Astrocyte (in vitro differentiated cells and primary cell): ENCODE measurements around the gene METRN. TPM values are rescaled to one million over a fixed set of nuclear protein-coding genes. Genes with fewer than 3 reads are reported as not detected.
A peak's percentile ranks its signal among the peaks of the same experiment; 100 is the strongest.

Experiments
- DNase-seq: peaks from one replicate; pipeline ENCODE4 v3.0.0-alpha.2; 2010; ENCODE audit warnings: low read depth
- FAIRE-seq: peaks from 2 replicates; lab custom pipeline; 2011; peaks lifted over from hg19 to GRCh38; lab: Jason Lieb, UNC
- H2AFZ ChIP-seq: 2 replicates; pipeline ENCODE4 v1.6.0; 2012; ENCODE audit warnings: low read depth, low read length, inconsistent platforms
- H3K27ac ChIP-seq: 2 replicates; pipeline ENCODE4 v1.5.1; 2011; ENCODE audit warnings: low read depth, low read length, inconsistent platforms
- H3K27me3 ChIP-seq: 2 replicates; pipeline ENCODE4 v1.6.0; 2011; ENCODE audit warnings: low read length, inconsistent platforms; ENCODE audit not compliant: insufficient read depth
- H3K36me3 ChIP-seq: 2 replicates; pipeline ENCODE4 v1.5.1; 2011; ENCODE audit warnings: low read length, inconsistent platforms; ENCODE audit not compliant: insufficient read depth
- H3K4me1 ChIP-seq: 2 replicates; pipeline ENCODE4 v1.5.1; 2011; ENCODE audit warnings: low read length, inconsistent platforms; ENCODE audit not compliant: insufficient read depth
- H3K4me2 ChIP-seq: 2 replicates; pipeline ENCODE4 v1.6.0; 2012; ENCODE audit warnings: low read length, inconsistent platforms
- H3K4me3 ChIP-seq: 2 replicates; pipeline ENCODE4 v1.5.1; 2011; ENCODE audit warnings: low read depth, mild to moderate bottlenecking, low read length, inconsistent platforms; ENCODE audit not compliant: insufficient read depth
- H3K79me2 ChIP-seq: 2 replicates; pipeline ENCODE4 v1.6.0; 2012; ENCODE audit warnings: mild to moderate bottlenecking, low read length, inconsistent platforms; ENCODE audit not compliant: insufficient read depth
- H3K9ac ChIP-seq: 2 replicates; pipeline ENCODE4 v1.6.0; 2012; ENCODE audit warnings: mild to moderate bottlenecking, low read length, inconsistent platforms
- H3K9me3 ChIP-seq: 2 replicates; pipeline ENCODE4 v1.5.1; 2012; ENCODE audit warnings: low read depth, mild to moderate bottlenecking, low read length, inconsistent platforms; ENCODE audit not compliant: insufficient read depth
- H4K20me1 ChIP-seq: 2 replicates; pipeline ENCODE4 v1.6.0; 2012; ENCODE audit warnings: low read length, inconsistent platforms; ENCODE audit not compliant: insufficient read depth
- H3K27ac Mint-ChIP-seq: one replicate; pipeline ENCODE4 v1.8.0; 2021; ENCODE audit warnings: mild to moderate bottlenecking, mixed read lengths; ENCODE audit not compliant: unreplicated experiment
- H3K27me3 Mint-ChIP-seq: one replicate; pipeline ENCODE4 v1.8.0; 2021; ENCODE audit warnings: low read depth, mixed read lengths; ENCODE audit not compliant: unreplicated experiment
- H3K36me3 Mint-ChIP-seq: one replicate; pipeline ENCODE4 v1.8.0; 2021; ENCODE audit warnings: low read depth, mixed read lengths; ENCODE audit not compliant: unreplicated experiment
- H3K4me1 Mint-ChIP-seq: one replicate; pipeline ENCODE4 v1.8.0; 2021; ENCODE audit warnings: low read depth, mixed read lengths; ENCODE audit not compliant: unreplicated experiment
- H3K4me3 Mint-ChIP-seq: one replicate; pipeline ENCODE4 v1.8.0; 2021; ENCODE audit warnings: mild to moderate bottlenecking, moderate library complexity, mixed read lengths; ENCODE audit not compliant: unreplicated experiment
- H3K9me3 Mint-ChIP-seq: one replicate; pipeline ENCODE4 v1.8.0; 2021; ENCODE audit warnings: mild to moderate bottlenecking, mixed read lengths; ENCODE audit not compliant: unreplicated experiment
- CTCF ChIP-seq: IDR thresholded peaks from 2 replicates; pipeline ENCODE4 v1.5.1; 2011; ENCODE audit warnings: low read depth, mild to moderate bottlenecking, inconsistent platforms, low read length, moderate library complexity; ENCODE audit not compliant: insufficient read depth
- EZH2 ChIP-seq: IDR thresholded peaks from 2 replicates; pipeline ENCODE4 v1.6.1; 2012; ENCODE audit warnings: mild to moderate bottlenecking, low read length, inconsistent platforms; ENCODE audit not compliant: insufficient read depth
- total RNA-seq: library from RNA; stranded (reverse); gene quantifications from 2 replicates; pipeline ENCODE4 v1.2.1, GENCODE V29; 2021

Gene METRN
- total RNA-seq, 1 donor from 2014 or later, result 31.5 TPM

DNA sequence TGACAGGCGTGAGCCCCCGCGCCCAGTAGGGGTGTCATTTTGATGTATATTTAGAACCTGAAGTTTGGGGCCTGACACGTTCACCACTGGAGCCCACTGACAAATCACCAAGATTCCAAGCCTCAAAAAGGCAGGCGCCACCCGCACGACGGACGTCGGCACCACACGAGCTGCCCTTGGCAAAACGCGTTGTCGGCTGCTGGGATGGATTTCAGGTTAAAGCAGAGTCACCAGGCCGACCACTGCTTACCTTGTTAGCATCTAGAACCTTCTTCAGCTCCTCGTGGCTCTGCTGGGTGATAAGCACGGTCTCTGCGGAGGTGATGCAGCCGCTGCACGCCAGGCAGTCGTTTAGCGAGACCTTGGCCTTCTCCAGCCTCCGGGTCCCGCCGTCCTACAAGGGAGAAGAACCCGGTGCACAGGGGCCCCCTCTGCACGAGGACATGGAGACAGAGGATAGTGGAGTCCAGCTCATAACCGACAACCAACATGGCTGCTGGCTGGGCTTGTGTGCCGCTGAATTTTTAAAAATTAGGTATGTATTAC, 22.1 kb downstream of the METRN start:
- Histone ChIP-seq H3K4me1 (peaks cover 9% of the 10 kb centered on the region), H3K36me3 (peaks cover 6% of the 10 kb centered on the region), H3K4me2 (no peak overlapping the region), H4K20me1 (peaks cover 5% of the 10 kb centered on the region), H3K27ac (no peak overlapping the region), H2AFZ (no peak overlapping the region), H3K79me2 (peaks cover 11% of the 10 kb centered on the region), H3K4me3 (no peak overlapping the region), H3K27me3 (no peaks in the 10 kb centered on the region), H3K9me3 (no peaks in the 10 kb centered on the region), H3K9ac (no peak overlapping the region)
- H3K9me3 Mint-ChIP-seq, result no peaks in the 10 kb centered on the region
- peaks cover 2% of the 10 kb centered on the region for H3K4me1 Mint-ChIP-seq
- no peak for DNase-seq
- H3K4me3 Mint-ChIP-seq, result no peak overlapping the region
- TF ChIP-seq CTCF, result no peak
- no peak for TF ChIP-seq EZH2
- no peak overlapping the region for H3K27ac Mint-ChIP-seq
- peaks cover 15% of the 10 kb centered on the region for H3K36me3 Mint-ChIP-seq
- no peak for FAIRE-seq
- no peaks in the 10 kb centered on the region for H3K27me3 Mint-ChIP-seq

GRCh38 chr16:739560-740458, 24.9 kb downstream of the METRN start:
- Mint-ChIP-seq H3K9me3 (no peaks in the 10 kb centered on the region), H3K4me3 (peak overlapping the region; percentile 83), H3K36me3 (peaks cover 10% of the 10 kb centered on the region), H3K27ac (peak overlapping the region; percentile 26), H3K4me1 (peaks cover 2% of the 10 kb centered on the region), H3K27me3 (no peaks in the 10 kb centered on the region)
- no peak for FAIRE-seq
- no peak overlapping the region for H2AFZ ChIP-seq
- H3K4me3 ChIP-seq, result peak overlapping the region; percentile 73
- H3K36me3 ChIP-seq, result peaks cover 6% of the 10 kb centered on the region
- H4K20me1 ChIP-seq, result peaks cover 5% of the 10 kb centered on the region
- peaks cover 9% of the 10 kb centered on the region for H3K4me1 ChIP-seq
- H3K4me2 ChIP-seq, result peak overlapping the region; percentile 93
- no peaks in the 10 kb centered on the region for H3K9me3 ChIP-seq
- DNase-seq, result no peak
- no peak overlapping the region for H3K27ac ChIP-seq
- H3K79me2 ChIP-seq, result peaks cover 11% of the 10 kb centered on the region
- TF ChIP-seq EZH2 (no peak), CTCF (no peak)
- no peaks in the 10 kb centered on the region for H3K27me3 ChIP-seq
- peak overlapping the region; percentile 84 for H3K9ac ChIP-seq

- H3K9ac ChIP-seq, result peak overlapping the region; percentile 84
- H3K4me1 ChIP-seq, result peaks cover 9% of the 10 kb centered on the region
- FAIRE-seq, result no peak
- no peaks in the 10 kb centered on the region for H3K9me3 Mint-ChIP-seq
- peaks cover 7% of the 10 kb centered on the region for H3K36me3 Mint-ChIP-seq
- H3K36me3 ChIP-seq, result peaks cover 6% of the 10 kb centered on the region
- no peak for TF ChIP-seq CTCF
- TF ChIP-seq EZH2, result no peak
- peak overlapping the region; percentile 93 for H3K4me2 ChIP-seq
- H3K27me3 ChIP-seq, result no peaks in the 10 kb centered on the region
- H3K27me3 Mint-ChIP-seq, result no peaks in the 10 kb centered on the region
- H3K79me2 ChIP-seq, result peaks cover 11% of the 10 kb centered on the region
- no peak overlapping the region for H3K27ac Mint-ChIP-seq
- peaks cover 5% of the 10 kb centered on the region for H4K20me1 ChIP-seq
- peak overlapping the region; percentile 83 for H3K4me3 Mint-ChIP-seq
- peaks cover 2% of the 10 kb centered on the region for H3K4me1 Mint-ChIP-seq
- H3K27ac ChIP-seq, result peak overlapping the region; percentile 10
- H3K4me3 ChIP-seq, result peak overlapping the region; percentile 73
- no peaks in the 10 kb centered on the region for H3K9me3 ChIP-seq
- no peak for DNase-seq
- H2AFZ ChIP-seq, result peak overlapping the region; percentile 73
Measured at GRCh38 chr16:740459-740763, 25.5 kb downstream of the METRN start.
